Esophagus mucosa (tissue), 1 donor: ENCODE results near the gene SOX18. TPM values are rescaled to one million over a fixed set of nuclear protein-coding genes. Genes with fewer than 3 reads are reported as not detected.

Experiments used
- ATAC-seq: fragments of 200-7000 bp; cut with Tn5 transposase; one replicate; pipeline ENCODE4 v1.9.1; 2020
- total RNA-seq: library from RNA; stranded (reverse); gene quantifications from one replicate; pipeline ENCODE4 v1.2.4, GENCODE V29; 2023
- donor health status: DM: yes; HTN: yes; CAD: no.

Gene SOX18
- total RNA-seq, 1 donor from 2014 or later, result 5.4 TPM

DNA sequence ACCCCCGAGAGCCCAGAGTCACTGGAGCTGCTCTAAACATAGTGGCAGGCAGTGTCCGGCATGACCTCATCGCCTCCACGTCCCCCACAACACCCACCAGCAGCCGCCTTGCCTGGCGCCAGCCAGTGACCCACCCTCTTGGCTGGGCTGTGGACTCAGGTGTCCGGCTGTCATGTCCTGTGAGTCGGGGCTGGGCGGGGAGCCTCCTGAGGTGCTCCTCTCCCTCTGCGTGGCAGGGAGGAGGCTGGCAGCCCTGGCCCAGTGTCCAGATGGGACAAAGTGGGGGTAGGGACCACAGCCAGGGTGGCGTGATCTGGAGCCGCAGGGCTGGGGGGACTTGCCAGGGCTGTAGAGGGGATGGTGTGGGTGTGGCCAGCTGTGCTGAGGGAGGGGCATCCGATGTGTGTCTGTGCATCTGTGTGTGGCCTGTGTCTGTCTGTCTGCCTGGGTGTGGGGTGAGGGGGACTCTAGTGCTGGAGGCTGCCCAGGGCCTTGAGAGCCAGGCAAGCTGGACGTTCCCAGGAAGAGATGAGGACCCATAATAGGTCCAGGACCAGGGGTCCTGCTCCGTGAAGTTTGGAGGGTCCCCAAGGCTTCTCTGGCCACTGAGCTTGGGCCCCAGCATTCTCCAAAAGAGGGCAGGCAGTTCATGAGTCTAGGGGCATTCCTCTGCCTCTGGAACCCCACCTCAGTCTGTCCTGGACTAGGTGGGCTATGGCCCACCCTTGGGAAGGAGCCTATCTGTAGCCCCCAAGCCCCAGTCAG is 2.3 kb upstream of the SOX18 start:
- peak; percentile 34 for ATAC-seq

DNA sequence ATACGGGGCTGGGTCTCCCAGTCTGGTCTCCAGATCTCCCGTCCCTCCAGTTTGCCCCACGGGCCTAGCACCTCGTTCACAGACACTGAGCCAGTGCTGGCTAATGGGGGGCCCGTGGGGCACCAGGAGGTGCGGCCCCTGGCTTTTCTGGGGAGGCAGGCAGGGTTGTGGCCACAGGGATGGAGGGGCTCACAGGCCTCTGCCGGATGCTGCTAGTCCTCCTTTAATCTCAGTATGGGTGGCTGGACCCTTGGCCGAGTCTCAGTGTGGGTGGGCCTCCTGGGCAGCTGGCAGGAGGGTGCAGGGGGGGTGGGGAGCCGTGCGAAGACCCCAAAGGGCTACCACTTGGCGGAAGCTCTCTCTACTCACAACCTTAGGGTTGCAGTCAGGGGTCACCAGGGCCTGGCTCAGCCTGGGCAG is 1.6 kb upstream of the SOX18 start:
- no peak for ATAC-seq

DNA sequence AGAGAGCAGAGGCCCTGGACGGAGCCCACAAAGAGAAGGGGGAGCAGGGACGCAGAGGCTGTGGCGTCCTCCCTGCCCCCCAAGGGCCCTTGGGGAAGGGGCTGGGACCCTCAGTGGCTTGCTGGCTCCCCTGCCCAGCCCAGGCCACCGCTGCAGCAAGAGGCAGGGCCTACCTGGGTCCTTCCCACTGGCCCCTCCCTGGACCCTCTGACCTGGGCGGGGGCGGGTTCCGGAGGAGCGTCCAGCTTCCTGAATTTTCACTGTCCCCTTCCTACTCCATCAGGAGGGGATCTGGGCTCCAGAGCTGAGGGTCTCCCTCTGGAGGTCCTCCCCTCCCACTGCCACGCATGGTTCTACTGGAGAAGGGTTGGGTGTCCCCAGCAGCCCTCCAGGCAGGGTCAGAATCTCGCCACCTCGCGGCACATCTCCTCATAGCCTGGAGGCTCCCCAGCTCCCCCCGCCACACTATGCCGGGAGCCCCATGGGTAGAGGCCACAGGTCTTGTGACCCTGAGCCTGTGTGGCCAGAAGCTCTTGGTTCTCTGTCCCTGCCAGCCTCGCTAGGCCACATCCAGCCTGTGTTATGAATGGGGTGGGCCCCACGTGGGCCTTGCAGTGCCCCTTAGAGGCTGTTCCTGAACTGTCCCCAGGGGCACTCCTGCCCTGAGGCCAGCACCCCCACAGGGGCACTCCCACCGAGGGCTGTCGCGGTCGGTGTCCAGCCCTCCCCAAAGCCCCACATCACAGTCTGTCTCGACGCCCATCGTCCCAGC is 1.0 kb upstream of the SOX18 start:
- ATAC-seq, result no peak

DNA sequence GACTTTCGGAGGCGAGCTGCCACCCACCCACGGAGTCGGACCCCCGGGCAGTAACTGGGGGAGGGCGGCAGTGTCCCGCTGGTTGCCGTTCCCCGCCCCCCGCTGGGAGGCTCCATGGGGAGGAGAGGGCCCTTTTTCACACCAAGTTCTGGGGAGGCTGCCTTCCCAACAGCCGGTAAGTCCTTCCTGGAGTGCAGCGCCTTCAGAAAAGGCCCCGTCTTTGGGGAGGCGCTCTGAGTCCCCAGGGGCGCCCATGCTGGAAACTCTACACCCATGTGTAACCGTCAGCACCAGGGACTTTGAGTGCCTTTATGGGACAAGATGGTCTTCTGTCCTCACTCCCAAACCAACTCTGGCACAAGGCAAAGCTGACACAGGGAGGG is 430 bp upstream of the SOX18 start:
- no peak for ATAC-seq

DNA sequence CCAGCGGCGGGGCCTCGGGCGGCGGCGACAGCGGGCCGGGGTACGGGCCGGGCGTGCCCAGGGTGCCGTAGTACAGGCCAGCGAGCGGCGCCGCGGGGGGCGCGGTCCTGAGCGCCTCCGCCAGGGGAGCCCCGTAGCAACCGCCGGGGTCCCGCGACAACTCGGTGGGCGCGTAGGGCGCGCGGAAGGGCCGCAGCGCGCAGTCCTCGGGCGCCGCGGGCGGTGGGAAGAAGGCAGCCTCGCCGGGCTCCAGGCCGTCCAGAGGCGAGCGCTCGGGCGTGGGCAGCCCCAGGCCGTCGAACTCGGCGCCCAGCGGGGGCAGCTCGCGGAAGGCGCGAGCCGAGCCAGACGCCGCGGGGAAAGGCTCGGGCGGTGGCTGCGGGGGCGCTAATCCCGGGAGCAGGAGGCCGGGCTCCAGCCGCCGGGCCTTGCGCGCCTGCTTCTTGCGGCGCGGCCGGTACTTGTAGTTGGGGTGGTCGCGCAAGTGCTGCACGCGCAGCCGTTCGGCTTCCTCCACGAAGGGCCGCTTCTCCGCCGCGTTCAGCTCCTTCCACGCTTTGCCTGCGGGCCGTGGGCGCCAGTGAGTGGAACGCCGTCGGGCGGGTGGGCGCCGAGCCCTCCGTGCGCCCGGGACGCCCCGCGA is 916 bp downstream of the SOX18 start:
- no peak for ATAC-seq

DNA sequence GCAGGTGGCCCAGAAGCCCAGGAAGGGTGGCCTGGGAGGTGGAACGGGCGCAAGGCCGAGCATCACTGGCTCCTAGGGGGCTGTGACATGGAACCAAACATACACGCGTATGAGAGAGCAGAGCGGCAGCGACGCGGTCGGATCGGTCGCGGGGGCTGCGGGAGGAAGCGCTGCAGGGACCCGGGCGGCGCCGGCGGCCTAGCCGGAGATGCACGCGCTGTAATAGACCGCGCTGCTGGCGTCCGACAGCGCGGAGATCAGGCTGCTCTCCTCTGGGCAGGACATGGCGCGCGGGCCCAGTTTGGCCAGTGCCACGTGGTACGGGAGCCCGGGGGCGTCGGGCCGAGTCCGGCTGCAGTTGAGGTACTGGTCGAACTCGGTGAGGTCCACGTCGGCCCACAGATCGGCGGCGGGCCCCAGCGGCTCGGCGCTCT is 1.5 kb downstream of the SOX18 start:
- ATAC-seq, result no peak

DNA sequence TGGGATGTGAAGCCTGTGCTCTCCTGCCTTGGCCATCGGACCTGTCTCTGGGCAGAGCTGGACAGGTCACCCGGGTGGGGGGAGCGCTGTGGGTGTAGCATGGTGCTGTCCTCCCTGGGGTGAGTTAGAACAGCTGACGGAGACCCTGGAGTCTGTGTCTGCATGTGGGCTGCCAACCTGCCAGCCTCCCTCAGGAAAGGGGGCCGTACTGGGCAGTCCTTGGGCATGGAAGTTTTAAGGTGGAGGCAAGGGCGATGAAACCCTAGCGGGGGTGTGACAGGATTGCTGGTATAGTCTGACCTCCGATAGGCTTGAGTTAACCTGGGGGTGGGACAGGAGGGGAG is 2.4 kb downstream of the SOX18 start:
- ATAC-seq, result no peak

DNA sequence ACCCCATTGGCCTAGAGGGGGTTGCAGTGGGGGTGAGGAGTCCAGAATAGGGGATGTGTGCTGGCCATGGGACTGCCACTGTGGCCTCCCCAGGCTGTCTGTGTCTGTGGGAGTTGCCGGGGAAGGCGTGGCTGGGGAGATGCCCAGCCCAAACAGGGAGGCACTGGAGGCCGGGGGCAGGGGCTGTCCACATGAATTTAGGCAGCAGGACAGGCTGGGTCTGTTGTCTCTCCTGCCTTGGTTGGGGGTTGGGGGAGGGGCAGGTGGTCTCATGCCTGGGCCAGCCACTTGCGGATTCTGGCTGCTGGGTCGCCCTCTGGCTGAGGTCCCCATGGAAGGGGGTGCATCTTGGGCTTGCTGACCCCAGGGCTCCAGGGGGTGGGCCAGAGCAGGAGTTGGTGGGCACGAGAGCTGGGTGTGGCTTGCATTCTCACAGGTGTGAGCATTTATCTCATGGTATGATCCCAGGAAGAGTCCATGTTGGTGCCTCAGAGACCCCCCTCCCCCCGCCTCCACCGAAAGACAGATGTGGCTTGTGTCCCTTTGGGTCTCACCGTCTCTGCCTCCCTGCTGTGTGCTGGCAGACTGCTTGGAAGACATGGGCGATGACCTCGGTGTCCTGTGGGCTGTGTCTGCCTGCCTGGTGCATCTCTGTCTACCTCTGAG is 4.0 kb downstream of the SOX18 start:
- peak; percentile 19 for ATAC-seq

DNA sequence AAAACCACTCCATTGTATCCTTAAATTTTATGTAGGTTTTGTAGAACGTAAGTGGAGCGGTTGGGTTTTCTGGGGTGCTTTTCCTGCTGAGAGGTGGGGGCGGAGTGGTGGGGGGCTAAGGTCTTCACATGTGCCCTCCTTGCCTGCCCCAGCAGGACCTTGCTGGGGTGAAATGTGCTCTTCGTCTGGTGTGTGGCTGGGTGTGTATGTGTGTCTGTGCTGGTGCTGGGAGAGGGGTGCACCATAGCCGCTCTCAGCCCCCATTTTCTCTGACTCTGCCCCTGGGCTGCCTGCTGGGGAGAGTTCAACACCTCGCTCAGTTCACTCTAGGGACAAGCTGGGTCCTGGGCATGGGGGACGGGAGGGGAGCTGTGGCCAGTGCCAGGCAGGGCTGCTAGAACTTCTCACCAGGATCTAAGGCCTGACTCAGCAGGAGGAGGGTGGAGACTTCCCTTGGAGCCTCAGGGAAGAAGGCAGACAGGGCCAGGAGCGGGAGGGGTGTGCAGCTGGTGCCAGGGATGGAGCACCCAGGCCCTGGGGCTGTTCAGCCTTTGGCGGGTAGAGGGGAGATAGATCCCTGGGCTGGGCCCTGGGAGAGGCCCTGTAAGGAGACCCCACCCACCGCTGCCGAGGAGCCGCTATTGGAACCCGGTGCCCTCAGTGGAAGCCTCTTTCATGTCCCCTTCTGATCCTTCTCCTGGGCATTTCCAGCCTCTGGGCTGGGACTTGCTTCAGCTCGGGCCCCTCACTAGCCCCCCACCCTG is 4.8 kb downstream of the SOX18 start:
- peak; percentile 57 for ATAC-seq

DNA sequence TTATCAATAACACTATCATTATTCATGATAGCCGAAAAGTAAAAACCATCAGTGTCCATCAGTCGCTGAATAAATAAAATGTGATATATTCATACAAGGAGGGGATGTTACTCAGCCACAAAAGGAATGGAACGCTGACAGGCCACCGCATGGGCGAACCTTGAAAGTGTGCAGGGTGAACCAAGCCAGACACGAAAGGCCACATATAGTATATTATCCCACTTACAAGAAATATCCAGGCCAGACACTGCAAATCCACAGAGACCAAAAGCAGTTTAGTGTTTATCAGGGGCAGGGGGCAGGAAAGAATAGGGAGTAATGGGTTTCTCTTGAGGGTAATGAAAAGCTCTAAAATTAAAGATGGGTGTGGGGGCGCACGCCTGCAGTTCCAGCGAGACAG is 5.7 kb downstream of the SOX18 start:
- ATAC-seq, result no peak

DNA sequence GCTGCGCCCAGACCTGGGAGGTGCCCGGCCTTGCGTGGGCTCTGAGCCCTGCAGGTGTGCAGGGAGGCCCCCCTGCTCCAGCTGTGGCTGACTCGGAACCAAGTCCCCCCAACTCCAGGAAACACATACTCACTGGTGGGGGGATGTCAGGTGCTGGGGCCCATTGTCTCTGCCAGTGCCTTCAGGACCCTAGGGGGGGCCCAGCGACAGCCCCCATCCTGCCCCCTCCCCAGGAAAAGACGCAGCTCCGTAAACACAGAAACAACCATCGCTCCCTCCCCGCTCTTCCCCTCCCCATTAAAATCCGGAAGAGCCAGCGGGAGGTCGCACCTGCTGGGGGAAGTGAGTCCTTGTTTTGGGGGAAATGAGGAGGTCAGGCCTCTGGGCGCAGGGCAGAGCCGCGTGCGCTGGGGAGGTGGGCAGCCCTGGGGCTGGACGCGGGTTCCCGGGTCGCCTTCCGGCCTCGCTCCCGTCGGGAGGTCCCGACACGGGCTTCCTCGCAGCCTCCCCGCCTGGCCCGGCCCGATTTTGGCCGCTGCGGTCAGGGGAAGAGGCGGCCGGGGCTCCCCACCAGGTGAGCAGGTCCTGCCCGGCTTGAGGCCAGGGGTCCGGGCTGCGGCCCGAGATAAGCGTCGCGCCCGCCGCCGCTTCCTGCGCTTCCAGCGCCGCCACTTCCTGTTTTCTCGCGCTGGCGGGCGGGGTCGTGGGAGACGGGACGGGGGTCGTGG is 7.2 kb downstream of the SOX18 start:
- ATAC-seq, result no peak

DNA sequence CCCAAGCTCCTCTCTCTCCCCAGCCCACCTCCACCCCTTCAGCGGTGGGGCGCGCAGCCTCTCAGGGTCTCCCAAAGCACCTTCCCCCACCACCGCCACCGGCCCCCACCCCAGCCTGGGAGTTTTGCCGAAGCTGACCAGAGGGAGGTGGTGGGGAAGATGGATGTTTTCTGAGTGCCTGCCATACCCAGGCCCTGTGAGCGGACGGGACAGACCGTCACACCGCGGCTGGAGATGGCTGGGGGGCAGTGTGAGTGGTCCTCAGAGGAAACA is 7.7 kb downstream of the SOX18 start:
- ATAC-seq, result no peak

DNA sequence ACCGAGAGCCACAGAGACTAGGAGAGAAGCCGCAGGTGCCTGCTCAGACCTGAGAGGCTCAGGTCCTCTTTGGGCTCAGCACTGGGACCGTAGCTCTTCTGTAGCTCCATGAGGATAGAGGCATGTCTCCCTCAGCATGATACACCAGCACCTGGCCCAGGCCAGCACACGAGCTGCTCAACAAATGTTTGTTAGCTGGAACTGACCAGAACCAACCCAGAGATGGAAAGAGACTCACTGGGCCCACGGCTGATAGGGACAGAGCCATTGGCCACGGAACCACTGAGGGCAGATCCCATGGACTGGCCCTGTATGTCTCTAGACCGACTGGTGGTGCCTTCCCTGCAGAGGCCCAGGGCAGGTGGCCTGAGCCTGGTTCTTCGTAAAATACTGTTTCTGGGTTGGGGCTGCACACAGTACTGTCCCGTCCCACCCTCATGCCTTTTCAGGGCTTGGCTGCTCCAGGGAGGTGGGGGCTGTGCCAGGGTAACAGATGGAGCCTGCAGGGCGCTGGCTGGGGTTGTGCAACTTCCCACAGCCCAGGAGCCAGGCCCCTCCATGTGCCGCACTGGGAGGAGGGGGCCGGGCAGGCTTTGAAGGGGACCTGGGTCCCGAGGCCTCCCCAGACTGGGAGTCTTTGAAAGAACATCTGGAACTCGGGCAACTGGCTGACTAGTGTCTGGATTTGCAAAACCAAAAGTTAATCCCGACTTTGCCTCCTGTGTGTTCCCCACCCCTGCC is 8.2 kb downstream of the SOX18 start:
- ATAC-seq, result no peak

DNA sequence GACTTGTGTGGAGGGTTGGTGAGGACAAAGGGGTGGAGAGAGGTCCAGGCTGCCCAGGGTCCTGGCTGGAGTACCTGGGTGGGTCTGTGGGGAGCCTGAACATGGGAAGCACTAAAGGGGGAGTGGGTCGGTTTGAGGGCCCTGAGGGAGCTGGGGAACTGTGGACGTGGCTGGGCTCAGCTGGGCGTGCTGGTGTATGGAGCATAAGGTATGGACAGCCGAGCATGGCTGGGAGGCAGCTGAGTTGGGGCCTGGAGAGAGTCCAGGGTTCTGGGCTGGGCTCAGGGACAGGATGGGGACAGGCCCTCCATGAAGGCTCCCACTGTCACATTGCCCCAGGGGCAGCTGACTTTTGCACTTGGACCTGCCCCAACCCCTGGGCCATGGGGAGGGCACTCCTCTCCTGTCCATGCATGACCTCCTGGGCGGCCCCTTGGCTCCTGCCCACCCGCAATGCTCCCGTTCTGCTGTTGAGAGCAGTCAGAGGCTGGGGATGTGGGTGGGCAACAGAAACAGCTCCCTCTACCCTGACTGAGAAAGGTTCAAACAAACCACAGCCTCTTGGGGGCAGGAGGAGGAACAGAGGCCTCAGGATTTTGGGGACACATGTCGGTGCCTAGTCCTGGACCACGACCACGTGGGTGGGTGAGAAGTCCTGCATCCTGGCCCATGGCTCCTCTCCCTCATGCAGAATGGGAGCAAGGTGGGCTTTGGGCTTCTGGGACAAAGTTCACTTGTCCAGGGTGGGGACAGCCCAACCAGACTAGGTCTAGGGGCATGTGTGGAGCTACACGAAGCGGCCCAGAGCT is 9.0 kb downstream of the SOX18 start:
- no peak for ATAC-seq

DNA sequence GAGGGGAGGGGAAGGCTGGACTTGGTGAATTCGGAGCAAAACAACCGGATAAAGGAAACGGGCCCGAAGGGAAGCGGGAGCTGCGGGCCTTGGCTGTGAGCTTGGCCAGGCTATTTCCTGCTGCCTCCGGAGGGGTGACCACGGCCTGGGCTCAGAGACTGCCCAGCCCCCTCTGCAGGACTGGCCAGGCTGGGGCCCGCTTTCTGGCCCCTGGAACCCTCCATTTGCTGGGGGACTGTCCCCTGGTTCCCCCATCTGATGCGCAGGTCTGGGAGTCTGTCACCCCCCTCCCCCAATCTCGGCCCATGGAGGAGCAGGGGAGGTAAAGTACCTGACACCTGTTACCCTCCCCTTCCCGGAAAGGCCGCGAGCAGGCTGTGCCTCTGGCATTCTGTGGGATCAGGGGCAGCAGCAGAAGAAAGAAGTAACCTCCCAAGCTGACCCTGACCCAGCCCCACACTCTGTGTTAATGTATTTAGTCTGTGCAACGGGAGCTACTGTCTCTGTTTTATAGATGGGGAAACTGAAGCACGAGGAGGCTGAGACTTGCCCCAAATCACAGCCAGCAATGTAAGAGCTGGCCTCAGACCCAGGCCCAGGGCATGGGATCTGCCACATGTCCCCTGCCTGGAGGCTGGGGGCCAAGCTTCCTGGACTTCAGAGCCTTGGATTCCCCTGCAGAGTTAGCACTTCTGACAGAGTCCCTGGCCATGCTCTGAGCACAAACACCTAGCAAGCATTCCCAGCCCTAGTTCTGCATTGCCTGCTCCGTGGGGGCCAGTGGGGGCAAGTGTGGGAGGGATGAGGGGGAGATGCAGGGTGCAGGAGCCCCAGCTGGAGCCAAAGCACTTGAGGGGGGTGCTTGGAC is 9.9 kb downstream of the SOX18 start:
- ATAC-seq, result peak; percentile 19

DNA sequence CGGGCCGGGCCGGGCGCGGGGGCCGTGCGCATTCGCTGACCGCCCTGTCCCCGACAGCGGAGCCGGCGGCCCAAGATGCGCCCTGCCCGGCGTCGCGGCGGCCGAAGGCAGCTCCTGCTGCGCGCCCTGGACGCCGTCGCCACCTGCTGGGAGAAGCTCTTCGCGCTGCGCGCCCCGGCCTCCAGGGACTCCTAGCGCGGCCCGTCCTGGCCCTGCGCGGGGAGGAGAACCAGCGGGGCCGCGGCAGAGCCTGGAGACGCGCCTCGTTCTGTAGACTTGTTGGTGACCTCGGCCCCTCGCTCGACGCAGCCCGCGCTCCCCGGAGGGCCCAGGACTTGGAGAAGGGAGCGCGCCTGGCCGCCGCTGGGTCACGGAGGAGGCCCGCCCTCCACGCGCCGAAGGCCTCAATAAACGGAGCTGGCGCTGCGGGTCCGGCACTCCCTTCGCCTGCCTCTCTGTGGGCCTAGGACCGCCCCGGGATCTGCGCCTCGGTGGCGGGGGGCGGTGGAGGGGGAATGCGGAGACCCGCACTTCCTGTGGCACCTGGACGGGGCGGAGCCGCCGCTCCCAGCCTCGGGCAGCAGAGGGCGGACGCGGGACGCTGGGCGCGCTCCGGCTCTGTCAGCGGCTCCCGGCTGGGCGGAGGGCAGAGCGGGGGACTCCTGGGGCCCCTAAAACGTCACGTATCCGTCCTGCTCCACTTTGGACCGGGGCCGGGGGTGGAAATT is 10.7 kb downstream of the SOX18 start:
- peak; percentile 77 for ATAC-seq

DNA sequence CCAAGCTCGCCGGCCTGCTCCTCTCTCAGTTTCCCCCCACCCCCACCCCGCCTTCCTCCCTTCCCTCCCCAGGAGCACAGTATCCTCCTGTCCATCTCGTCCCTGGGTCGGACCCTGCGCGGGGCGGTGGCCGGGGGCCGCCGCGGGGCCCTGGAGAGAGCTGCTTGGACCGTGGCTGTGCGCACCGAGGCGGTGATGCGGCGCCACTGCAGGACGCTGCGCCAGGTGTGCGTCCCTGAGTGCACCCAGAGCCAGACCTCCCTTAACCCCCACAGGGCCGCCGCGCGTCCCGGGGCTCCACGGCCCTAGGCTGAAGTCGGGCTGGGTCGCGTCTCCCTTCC is 11.2 kb downstream of the SOX18 start:
- ATAC-seq, result peak; percentile 52

DNA sequence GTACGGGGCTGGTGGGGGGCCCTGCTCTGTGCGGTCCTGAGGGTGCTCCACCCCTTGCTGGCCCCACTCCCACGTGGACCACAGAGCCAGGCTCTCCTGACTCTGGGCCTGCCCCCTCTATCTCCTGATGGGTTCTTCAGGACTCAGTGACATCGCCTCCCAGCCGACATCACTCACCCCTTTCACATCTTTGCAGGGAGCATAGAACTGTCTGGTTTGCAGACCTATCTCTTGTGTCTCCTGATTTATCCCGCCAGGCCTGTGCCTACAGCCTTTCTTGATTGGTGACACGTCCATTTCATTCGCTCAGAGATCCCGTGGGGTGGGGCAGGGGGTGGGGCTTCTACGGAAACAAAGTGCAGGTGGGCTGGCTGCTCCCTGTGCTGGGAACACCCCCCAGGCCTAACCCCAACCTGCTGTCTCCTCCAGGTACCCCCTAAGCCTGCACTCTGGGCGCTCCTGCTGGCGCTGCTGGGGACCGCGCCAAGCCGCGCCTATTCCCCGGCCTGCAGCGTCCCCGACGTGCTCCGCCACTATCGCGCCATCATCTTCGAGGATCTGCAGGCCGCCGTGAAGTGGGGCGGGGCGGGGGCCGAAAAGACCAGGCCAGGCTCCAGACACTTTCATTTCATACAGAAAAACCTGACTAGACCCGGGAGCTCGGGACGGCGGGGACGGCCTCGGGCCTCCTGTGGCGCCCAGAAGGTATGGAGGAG is 11.8 kb downstream of the SOX18 start:
- peak; percentile 3 for ATAC-seq
